CD14-positive monocyte (primary cell): ENCODE data around the gene NRBP1. TPM values are rescaled to one million over a fixed set of nuclear protein-coding genes. Genes with fewer than 3 reads are reported as not detected.
A peak's percentile ranks its signal among the peaks of the same experiment; 100 is the strongest.

Source experiments
- DNase-seq, 3 donors: peaks; one replicate each; pipeline ENCODE4 v3.0.0-alpha.2; 2011 to 2022
- H2AFZ ChIP-seq: 2 replicates; pipeline ENCODE4 v1.6.0; 2012; ENCODE audit warnings: mild to moderate bottlenecking, low read depth, low read length, inconsistent platforms; ENCODE audit not compliant: insufficient read depth, poor library complexity, severe bottlenecking
- H3K27ac ChIP-seq, 2 donors: 1 replicate in 1 of 2; 2 replicates in 1 of 2; pipeline ENCODE4 v1.5.1; 2012 to 2013; ENCODE audit warnings: low read length in 2 of 2, control low read depth in 1 of 2, inconsistent platforms in 1 of 2, low read depth in 1 of 2, mild to moderate bottlenecking in 1 of 2
- H3K27me3 ChIP-seq, 2 donors: one replicate each; pipeline versions ENCODE4 v1.6.0 to v1.6.1; 2011 to 2013; ENCODE audit warnings: low read length in 2 of 2; ENCODE audit not compliant: control insufficient read depth in 2 of 2, insufficient read depth in 2 of 2
- H3K36me3 ChIP-seq, 2 donors: replicated peaks in 1 of 2; 1 replicate in 1 of 2; 2 replicates in 1 of 2; pipeline versions ENCODE4 v1.5.1 to v1.6.1; 2012 to 2013; ENCODE audit warnings: low read length in 2 of 2, control low read depth in 1 of 2, inconsistent platforms in 1 of 2, mild to moderate bottlenecking in 1 of 2; ENCODE audit not compliant: insufficient read depth in 2 of 2, control insufficient read depth in 1 of 2
- H3K4me1 ChIP-seq, 2 donors: 1 replicate in 1 of 2; 2 replicates in 1 of 2; pipeline versions ENCODE4 v1.5.1 to v1.6.1; 2012 to 2013; ENCODE audit warnings: low read length in 2 of 2, control low read depth in 1 of 2, inconsistent platforms in 1 of 2, mild to moderate bottlenecking in 1 of 2, moderate library complexity in 1 of 2; ENCODE audit not compliant: insufficient read depth in 2 of 2, control insufficient read depth in 1 of 2
- H3K4me2 ChIP-seq: replicated peaks from 2 replicates; pipeline ENCODE3; 2012; ENCODE audit warnings: low read length, moderate library complexity, mild to moderate bottlenecking; ENCODE audit not compliant: poor library complexity, severe bottlenecking; ENCODE audit errors: extremely low read depth
- H3K4me3 ChIP-seq, 3 experiments: fragments of 200-600 bp in 1 of 3; sonication (generic) in 1 of 3; replicated peaks in 1 of 3; 1 replicate in 2 of 3; 2 replicates in 1 of 3; pipeline ENCODE4 v1.5.1; 2011 to 2013; ENCODE audit warnings: low read length in 3 of 3, mild to moderate bottlenecking in 3 of 3, control low read depth in 2 of 3, low read depth in 2 of 3, inconsistent platforms in 1 of 3, moderate library complexity in 1 of 3
- H3K79me2 ChIP-seq: 2 replicates; pipeline ENCODE4 v1.6.0; 2012; ENCODE audit warnings: mild to moderate bottlenecking, control low read depth, inconsistent platforms, low read length, moderate library complexity; ENCODE audit not compliant: insufficient read depth
- H3K9ac ChIP-seq: 2 replicates; pipeline ENCODE4 v1.6.0; 2017; ENCODE audit warnings: low read length, mild to moderate bottlenecking; ENCODE audit not compliant: insufficient read depth, poor library complexity, severe bottlenecking
- H3K9me3 ChIP-seq, 2 donors: replicated peaks in 1 of 2; 1 replicate in 1 of 2; 2 replicates in 1 of 2; pipeline versions ENCODE4 v1.5.1 to v1.6.1; 2012 to 2013; ENCODE audit warnings: low read length in 2 of 2, control low read depth in 1 of 2; ENCODE audit not compliant: control insufficient read depth in 1 of 2, insufficient read depth in 1 of 2
- H4K20me1 ChIP-seq: 2 replicates; pipeline ENCODE4 v1.6.0; 2012; ENCODE audit warnings: mild to moderate bottlenecking, low read length, control low read depth, moderate library complexity; ENCODE audit not compliant: insufficient read depth
- H3K27ac Mint-ChIP-seq, 7 donors: one replicate each; pipeline ENCODE4 v1.8.0; 2020; ENCODE audit warnings: mild to moderate bottlenecking in 7 of 7, mixed read lengths in 7 of 7, moderate library complexity in 6 of 7, inconsistent platforms in 2 of 7
- H3K27me3 Mint-ChIP-seq, 3 donors: one replicate each; pipeline ENCODE4 v1.8.0; 2021 to 2022; ENCODE audit warnings: low read depth in 3 of 3, mild to moderate bottlenecking in 3 of 3, mixed read lengths in 3 of 3, moderate library complexity in 3 of 3, inconsistent platforms in 1 of 3
- H3K36me3 Mint-ChIP-seq, 2 donors: one replicate each; pipeline ENCODE4 v1.8.0; 2020; ENCODE audit warnings: mixed read lengths in 2 of 2, inconsistent platforms in 1 of 2, mild to moderate bottlenecking in 1 of 2
- H3K4me1 Mint-ChIP-seq: one replicate; pipeline ENCODE4 v1.8.0; 2020; ENCODE audit warnings: mild to moderate bottlenecking, mixed read lengths
- H3K4me3 Mint-ChIP-seq, 2 donors: one replicate each; pipeline ENCODE4 v1.8.0; 2020; ENCODE audit warnings: mild to moderate bottlenecking in 2 of 2, mixed read lengths in 2 of 2, moderate library complexity in 1 of 2
- H3K9me3 Mint-ChIP-seq, 7 donors: one replicate each; pipeline ENCODE4 v1.8.0; 2020 to 2022; ENCODE audit warnings: mixed read lengths in 7 of 7, mild to moderate bottlenecking in 6 of 7, moderate library complexity in 6 of 7, inconsistent platforms in 2 of 7
- WGBS: methylation state at CpG from one replicate; pipeline ENCODE4 v1.1.5; 2013; ENCODE audit warnings: missing lambda C conversion rate; ENCODE audit not compliant: insufficient coverage; 5-methylcytosine and 5-hydroxymethylcytosine counted together
- intact Hi-C, 2 donors: fragments of 100-400 bp; cut with micrococcal nuclease; formaldehyde crosslinking; loops; one replicate each; pipeline versions ENCODE4 v1.15.0 to v1.15.1; 2023
- polyA plus RNA-seq, 3 donors: library from polyadenylated mRNA; depleted of rRNA in 1 of 3; unstranded in 2 of 3; stranded (reverse) in 1 of 3; fragments of 300-500 nt in 2 of 3; fragments of >200 nt in 1 of 3; fragmentation: Illumina TruSeq in 2 of 3; gene quantifications; 1 replicate in 2 of 3; 2 replicates in 1 of 3; pipeline ENCODE4 v1.2.3, GENCODE V29; 2012 to 2021
- TF ChIP-seq, protein P1 (sequence below): fragments of 200-600 bp; IDR thresholded peaks from one replicate; pipeline ENCODE4 v1.8.0; 2022; ENCODE audit warnings: antibody characterized with exemption, mild to moderate bottlenecking

The NRBP1 gene
- polyA plus RNA-seq, 3 donors, result 95.6 to 108 (median 102) TPM

DNA sequence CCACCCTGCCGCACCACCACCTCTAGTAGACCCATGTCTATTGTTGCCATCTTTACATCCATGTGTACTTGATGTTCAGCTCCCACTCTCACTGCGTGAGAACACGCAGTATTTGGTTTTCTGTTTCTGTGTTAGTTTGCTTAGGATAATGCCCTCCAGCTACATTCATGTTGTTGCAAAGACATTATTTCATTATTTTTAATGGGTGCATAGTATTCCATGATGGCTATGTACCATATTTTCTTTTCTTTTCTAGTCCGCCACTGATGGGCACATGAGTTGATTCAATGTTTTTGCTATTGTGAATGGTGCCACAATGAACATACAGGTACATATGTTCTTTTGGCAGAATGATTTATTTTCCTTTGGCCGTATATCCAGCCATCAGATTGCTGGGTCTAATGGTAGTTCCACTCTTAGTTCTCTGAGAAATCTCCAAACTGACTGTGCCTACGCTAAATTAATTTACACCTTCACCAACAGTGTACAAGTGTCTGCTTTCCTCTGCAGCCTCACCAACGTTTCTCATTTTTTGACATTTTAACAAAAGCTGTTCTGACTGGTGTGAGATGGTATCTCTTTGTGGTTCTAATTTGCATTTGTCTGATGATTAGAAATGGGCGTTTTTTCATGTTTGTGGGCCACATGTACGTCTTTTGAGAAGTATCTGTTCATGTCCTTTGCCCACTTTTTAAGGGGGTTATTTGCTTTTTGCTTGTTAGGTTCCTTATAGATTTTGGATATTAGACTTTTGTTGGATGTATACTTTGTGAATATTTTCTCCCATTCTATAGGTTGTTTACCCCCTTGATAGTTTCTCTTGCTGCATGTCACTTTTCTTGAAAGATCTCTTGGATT, 37.4 kb upstream of the NRBP1 start:
- Mint-ChIP-seq H3K4me1 (no peaks in the 10 kb centered on the region), H3K27ac (peak overlapping the region in 2 of 7 donors; percentile 8 to 57), H3K27me3 (no peaks in the 10 kb centered on the region), H3K9me3 (no peaks in the 10 kb centered on the region), H3K4me3 (no peak overlapping the region), H3K36me3 (peaks cover 24 to 51% of the 10 kb centered on the region in 2 donors)
- H4K20me1 ChIP-seq, result peaks cover 8% of the 10 kb centered on the region
- TF ChIP-seq, protein P1, sequence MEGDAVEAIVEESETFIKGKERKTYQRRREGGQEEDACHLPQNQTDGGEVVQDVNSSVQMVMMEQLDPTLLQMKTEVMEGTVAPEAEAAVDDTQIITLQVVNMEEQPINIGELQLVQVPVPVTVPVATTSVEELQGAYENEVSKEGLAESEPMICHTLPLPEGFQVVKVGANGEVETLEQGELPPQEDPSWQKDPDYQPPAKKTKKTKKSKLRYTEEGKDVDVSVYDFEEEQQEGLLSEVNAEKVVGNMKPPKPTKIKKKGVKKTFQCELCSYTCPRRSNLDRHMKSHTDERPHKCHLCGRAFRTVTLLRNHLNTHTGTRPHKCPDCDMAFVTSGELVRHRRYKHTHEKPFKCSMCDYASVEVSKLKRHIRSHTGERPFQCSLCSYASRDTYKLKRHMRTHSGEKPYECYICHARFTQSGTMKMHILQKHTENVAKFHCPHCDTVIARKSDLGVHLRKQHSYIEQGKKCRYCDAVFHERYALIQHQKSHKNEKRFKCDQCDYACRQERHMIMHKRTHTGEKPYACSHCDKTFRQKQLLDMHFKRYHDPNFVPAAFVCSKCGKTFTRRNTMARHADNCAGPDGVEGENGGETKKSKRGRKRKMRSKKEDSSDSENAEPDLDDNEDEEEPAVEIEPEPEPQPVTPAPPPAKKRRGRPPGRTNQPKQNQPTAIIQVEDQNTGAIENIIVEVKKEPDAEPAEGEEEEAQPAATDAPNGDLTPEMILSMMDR, result no peak
- H3K9me3 ChIP-seq, result no peaks in the 10 kb centered on the region
- no peak overlapping the region for H3K4me3 ChIP-seq
- H3K4me1 ChIP-seq, result no peaks in the 10 kb centered on the region
- no peak overlapping the region for H3K9ac ChIP-seq
- H3K79me2 ChIP-seq, result peaks cover 91% of the 10 kb centered on the region
- no peaks in the 10 kb centered on the region for H3K27me3 ChIP-seq
- WGBS, result 100% methylated on average over 1 of the region's 9 CpGs
- DNase-seq, result no peak
- no peak overlapping the region for H3K4me2 ChIP-seq
- no peak overlapping the region for H3K27ac ChIP-seq
- intact Hi-C loops, result no loop called here
- H3K36me3 ChIP-seq, result peaks cover 9 to 39% of the 10 kb centered on the region in 2 donors
- no peak overlapping the region for H2AFZ ChIP-seq

GRCh38 chr2:27393225-27393624, 35.2 kb upstream of the NRBP1 start:
- H3K9ac ChIP-seq, result no peak overlapping the region
- no peak overlapping the region for H3K4me3 ChIP-seq
- H3K79me2 ChIP-seq, result peaks cover 99% of the 10 kb centered on the region
- no peaks in the 10 kb centered on the region for H3K9me3 ChIP-seq
- DNase-seq, result no peak
- peaks cover 7 to 28% of the 10 kb centered on the region in 2 donors for H3K36me3 ChIP-seq
- H3K27ac ChIP-seq, result no peak overlapping the region
- H3K4me1 Mint-ChIP-seq, result no peaks in the 10 kb centered on the region
- H3K4me3 Mint-ChIP-seq, result no peak overlapping the region
- H3K27ac Mint-ChIP-seq, result peak overlapping the region in 1 of 7 donors; percentile 36
- H3K9me3 Mint-ChIP-seq, result no peaks in the 10 kb centered on the region
- WGBS, result 98% methylated on average over 25 of the region's 33 CpGs
- intact Hi-C loops, result no loop called here
- no peak overlapping the region for H3K4me2 ChIP-seq
- H3K36me3 Mint-ChIP-seq, result peaks cover 15 to 41% of the 10 kb centered on the region in 2 donors
- TF ChIP-seq, protein P1, result no peak
- no peaks in the 10 kb centered on the region for H3K27me3 Mint-ChIP-seq
- no peak overlapping the region for H2AFZ ChIP-seq
- H4K20me1 ChIP-seq, result peaks cover 26% of the 10 kb centered on the region
- no peaks in the 10 kb centered on the region for H3K27me3 ChIP-seq
- H3K4me1 ChIP-seq, result no peaks in the 10 kb centered on the region
